ENCODE data around the gene IQGAP2. TPM values are rescaled to one million over a fixed set of nuclear protein-coding genes. Genes with fewer than 3 reads are reported as not detected.
A peak's percentile ranks its signal among the peaks of the same experiment; 100 is the strongest.

The IQGAP2 gene
- total and polyA plus RNA-seq, 8 donors = 15.6 to 29.1 (median 17.1) TPM

GRCh38 chr5:76716456-76717157 is 313.5 kb downstream of the IQGAP2 start:
- Histone ChIP-seq H3K36me3 (no peaks in the 10 kb centered on the region), H3K4me3 (peak overlapping the region; percentile 51 to 60), H3K27me3 (peaks cover 7 to 49% of the 10 kb centered on the region in 2 donors), H3K27ac (peak overlapping the region; percentile 35 to 70), H3K9me3 (no peaks in the 10 kb centered on the region), H3K4me1 (peaks cover 4 to 34% of the 10 kb centered on the region in 2 donors)
- ATAC-seq = peak; percentile 6
- TF ChIP-seq, protein P1, sequence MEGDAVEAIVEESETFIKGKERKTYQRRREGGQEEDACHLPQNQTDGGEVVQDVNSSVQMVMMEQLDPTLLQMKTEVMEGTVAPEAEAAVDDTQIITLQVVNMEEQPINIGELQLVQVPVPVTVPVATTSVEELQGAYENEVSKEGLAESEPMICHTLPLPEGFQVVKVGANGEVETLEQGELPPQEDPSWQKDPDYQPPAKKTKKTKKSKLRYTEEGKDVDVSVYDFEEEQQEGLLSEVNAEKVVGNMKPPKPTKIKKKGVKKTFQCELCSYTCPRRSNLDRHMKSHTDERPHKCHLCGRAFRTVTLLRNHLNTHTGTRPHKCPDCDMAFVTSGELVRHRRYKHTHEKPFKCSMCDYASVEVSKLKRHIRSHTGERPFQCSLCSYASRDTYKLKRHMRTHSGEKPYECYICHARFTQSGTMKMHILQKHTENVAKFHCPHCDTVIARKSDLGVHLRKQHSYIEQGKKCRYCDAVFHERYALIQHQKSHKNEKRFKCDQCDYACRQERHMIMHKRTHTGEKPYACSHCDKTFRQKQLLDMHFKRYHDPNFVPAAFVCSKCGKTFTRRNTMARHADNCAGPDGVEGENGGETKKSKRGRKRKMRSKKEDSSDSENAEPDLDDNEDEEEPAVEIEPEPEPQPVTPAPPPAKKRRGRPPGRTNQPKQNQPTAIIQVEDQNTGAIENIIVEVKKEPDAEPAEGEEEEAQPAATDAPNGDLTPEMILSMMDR (IDR thresholded peaks at IDR 0.05) = no peak
- intact Hi-C loops (cut with DNase I) = no loop called here
- DNase-seq = peak in 1 of 4 donors; percentile 78

DNA sequence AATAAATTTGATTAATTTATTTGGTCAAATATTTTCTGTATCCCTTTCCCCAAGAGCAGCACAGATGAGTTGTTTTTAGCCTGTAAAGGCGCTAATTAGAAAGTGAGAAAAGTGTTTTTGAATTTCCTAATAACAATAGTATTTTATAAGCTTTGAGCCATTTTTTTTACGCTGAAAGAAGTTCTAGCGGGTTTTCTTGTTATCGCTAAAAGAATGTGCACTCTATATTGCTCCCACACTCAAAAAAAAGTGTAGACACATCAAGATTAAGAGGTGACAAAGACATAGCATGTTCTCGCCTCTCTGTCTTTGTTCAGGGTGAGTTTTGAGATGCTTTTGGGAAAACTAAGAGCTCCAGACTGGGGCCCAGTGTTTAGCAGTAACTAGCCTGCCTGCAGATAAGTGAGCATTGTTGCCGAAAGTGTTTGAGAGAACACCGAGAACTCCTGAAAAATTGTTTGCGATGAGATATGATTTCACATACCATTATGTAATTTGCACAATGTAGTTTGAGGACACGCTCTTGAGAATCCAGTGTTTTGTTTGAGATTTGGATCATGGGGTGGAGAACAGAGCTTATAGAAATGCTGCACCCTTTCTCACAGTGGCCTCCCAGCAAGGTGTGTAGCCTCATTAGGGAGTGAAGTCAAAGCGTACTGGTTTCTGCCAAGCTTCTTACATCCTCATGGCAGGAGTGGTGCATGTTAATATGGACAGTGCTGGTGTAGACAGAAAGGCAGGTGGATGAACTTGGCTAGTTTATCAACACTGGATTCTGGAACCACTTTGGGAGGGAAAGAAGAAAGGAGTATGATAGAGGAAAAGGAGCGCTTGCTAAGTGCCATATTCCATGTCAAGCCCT is 314.4 kb downstream of the IQGAP2 start:
- Histone ChIP-seq H3K9me3 (no peaks in the 10 kb centered on the region), H3K4me1 (peaks cover 4 to 34% of the 10 kb centered on the region in 2 donors), H3K36me3 (no peaks in the 10 kb centered on the region), H3K27ac (no peak overlapping the region), H3K4me3 (peak overlapping the region; percentile 51 to 60), H3K27me3 (peaks cover 7 to 49% of the 10 kb centered on the region in 2 donors)
- DNase-seq (no peak), ATAC-seq (no peak)
- TF ChIP-seq, protein P1 (IDR thresholded peaks at IDR 0.05) = no peak
- intact Hi-C loops (cut with DNase I) = no loop called here

DNA sequence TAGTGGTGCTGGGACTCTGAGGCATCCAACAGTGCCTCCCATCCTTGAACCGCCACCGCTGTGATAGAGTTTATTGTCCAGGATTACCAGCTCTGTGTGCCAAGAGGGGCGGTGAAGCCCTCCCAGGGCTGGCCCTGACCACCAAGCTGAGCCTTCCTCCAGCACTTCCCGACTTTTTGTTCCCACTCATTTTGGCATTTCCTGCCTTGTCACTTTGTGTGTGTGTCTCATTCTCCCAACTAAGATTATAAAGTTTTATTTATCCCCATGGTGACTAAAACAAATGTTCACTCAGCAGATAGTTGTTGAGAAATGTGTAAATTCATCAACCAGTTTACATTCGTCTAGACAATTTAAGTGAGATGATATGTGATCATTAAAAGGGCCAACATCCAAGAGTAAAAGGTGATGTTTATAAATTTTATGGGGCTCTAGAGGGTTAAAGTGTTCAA is 315.3 kb downstream of the IQGAP2 start:
- Histone ChIP-seq H3K27me3 (peaks cover 7 to 47% of the 10 kb centered on the region in 2 donors), H3K9me3 (no peaks in the 10 kb centered on the region), H3K4me3 (no peak overlapping the region), H3K4me1 (peaks cover 4 to 34% of the 10 kb centered on the region in 2 donors), H3K36me3 (no peaks in the 10 kb centered on the region), H3K27ac (no peak overlapping the region)
- peak in 1 of 4 donors; percentile 43 for DNase-seq
- TF ChIP-seq, protein P1 (IDR thresholded peaks at IDR 0.05) = no peak
- intact Hi-C loops (cut with DNase I) = no loop called here
- ATAC-seq = no peak

DNA sequence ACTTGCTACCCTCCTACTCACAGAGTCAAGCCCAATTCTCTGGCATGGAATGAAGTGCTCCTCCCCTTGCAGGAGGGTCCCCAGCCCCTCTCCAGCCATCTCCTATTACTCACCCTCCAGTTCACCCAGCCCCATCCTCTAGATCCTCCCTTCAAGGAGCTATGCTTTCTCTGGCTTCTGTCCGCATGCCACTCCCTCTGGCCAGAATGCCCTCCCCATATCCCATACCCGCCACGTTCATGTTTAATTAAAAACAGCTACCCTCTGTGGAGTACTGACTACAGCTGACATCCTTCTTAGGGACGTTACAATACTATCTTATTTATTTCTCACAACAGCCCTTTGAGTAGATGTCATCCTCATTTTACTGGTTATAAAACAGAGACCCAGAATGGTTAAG is 315.8 kb downstream of the IQGAP2 start:
- H3K27ac ChIP-seq = no peak overlapping the region
- H3K27me3 ChIP-seq = peaks cover 7 to 43% of the 10 kb centered on the region in 2 donors
- H3K4me3 ChIP-seq = no peak overlapping the region
- ATAC-seq = no peak
- peaks cover 4 to 34% of the 10 kb centered on the region in 2 donors for H3K4me1 ChIP-seq
- intact Hi-C loops (cut with DNase I) = no loop called here
- no peaks in the 10 kb centered on the region for H3K36me3 ChIP-seq
- H3K9me3 ChIP-seq = no peaks in the 10 kb centered on the region
- TF ChIP-seq, protein P1 (IDR thresholded peaks at IDR 0.05) = no peak
- no peak for DNase-seq

All from left lung (tissue), 10 donors.